Body of pancreas (tissue), 4 donors: ENCODE data around the gene ABI3BP.

Experiments used
- CTCF ChIP-seq, 7 experiments: fragments of 450-650 bp in 4 of 7; fragments of 200-600 bp in 3 of 7; sonication (generic) in 3 of 7; IDR thresholded peaks; one replicate each; pipeline ENCODE4 v1.5.1; 2016 to 2019; ENCODE audit warnings: antibody characterized with exemption in 7 of 7
- POLR2A ChIP-seq, 3 donors: fragments of 450-650 bp; IDR thresholded peaks; one replicate each; pipeline ENCODE4 v1.6.1; 2016; ENCODE audit warnings: antibody characterized with exemption in 3 of 3, mild to moderate bottlenecking in 2 of 3

- TF ChIP-seq CTCF (IDR thresholded peaks at IDR 0.05) (no peak), POLR2A (IDR thresholded peaks at IDR 0.05) (no peak)
Measured at GRCh38 chr3:100913870-100914648, 79.2 kb downstream of the ABI3BP start.
